NCI-H2029 treated with DMSO at 0.1 percent for 48 hours (cell line): ENCODE results near the gene TM4SF5.

Experiments
- DNase-seq: peaks from one replicate; lab custom pipeline; 2025; lab: John Stamatoyannopoulos, UW

Gene TM4SF5

DNA sequence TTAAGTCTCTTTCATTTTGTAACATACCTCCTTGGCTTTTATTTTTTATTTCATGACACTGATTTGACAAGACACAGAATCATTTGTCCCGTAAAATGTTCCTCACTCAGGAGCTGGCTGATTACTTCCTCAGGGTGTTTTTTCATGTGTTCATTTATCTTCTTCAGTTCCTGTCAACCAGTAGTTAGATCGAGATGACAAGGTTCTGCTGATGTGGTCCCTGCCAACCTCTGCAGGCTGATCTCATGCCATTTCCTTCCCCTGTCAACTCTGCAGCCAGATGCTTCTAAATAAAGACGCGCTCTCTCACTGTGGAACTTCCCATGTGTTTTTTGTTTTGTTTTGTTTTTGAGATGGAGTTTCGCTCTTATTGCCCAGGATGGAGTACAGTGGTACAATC is 23.8 kb upstream of the TM4SF5 start:
- no peak for DNase-seq

DNA sequence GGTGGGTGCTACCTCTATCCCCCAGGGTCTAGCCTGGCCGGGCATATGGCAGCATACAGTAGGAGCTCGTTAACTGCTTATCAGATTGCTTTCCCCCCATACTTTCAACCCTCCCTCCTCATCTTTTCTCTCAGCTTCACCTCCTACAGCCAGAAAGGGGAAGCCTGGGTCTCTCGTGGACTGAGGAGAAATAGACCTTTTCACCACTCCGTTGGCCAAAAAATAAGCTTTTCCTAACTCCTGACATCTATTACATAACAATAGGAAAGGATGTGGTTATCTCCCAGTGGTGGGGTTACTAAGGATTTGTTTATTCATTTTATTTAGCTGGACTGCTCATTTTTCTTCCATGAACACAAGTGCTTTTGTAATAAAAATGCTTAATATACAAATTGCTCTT is 23.0 kb upstream of the TM4SF5 start:
- no peak for DNase-seq

DNA sequence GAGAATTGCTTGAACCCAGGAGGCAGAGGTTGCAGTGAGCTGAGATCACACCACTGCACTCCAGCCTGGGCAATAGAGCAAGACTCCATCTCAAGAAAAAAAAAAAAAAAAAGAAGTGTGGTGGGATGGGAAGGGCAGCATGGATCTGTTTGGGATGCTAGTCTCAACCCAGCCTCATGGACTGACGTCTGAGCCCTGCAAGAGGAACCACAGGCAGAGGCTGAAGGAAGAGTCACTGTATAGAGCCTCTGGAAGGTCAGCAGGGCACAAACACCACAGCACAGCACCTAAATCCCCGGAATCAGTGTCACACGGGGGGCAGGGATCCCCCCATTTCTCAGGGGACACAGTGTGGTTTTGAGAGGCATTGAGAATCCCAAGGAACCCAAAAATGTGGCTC is 21.1 kb upstream of the TM4SF5 start:
- no peak for DNase-seq

DNA sequence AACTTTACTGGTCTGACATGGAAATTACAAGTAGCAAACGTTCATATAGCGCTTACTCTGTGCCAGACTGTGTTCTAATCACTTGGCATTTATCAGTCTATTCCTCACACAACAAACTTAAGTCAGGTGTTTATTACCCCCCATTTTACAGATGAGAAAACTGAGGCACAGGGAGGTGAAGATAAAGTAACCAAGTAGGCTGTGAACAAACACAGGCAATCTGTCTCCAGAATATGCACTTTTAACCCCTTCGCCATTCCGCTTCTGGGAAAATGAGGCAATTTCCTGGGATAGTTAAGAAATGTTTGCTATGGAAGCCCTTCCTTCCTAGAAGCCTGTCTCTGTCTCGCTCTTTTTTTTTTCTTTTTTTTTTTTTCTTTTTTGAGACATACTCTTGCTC is 19.8 kb upstream of the TM4SF5 start:
- DNase-seq = no peak

DNA sequence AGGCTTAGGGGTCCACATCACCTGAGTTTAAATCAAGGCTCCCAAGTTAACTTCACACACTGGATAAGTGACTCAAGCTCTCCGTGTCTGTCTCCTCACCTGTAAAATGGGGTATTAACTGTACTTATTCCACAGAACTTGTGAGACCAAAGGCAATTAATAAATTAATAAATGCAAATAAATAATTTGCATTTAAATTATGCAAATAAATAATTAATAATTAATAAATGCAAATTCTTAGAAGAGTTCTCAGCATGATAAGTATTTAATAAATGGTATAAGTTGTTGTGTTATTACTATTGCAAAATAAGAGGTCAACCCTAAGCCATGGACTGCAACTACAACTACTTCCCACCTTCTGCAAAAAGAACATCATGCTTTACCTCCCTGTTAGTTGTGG is 18.3 kb upstream of the TM4SF5 start:
- DNase-seq = no peak

DNA sequence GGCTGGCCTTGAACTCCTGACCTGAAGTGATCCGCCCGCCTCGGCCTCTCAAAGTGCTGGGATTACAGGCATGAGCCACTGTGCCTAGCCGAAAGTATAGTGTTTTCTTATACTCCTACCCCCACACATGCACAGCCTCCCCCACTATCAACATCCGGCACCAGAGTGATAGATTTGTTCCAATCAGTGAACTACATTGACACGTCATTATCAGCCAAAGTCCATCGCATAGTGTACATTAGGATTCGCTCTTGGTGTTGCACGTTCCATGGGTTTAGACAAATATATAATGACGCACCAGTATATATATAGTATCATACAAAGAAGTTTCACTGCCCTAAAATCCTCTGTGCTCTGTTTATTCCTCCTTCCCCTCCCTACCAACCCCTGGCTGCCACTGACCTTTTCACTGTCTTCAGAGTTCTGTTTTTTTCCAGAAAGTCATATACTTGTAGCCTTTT is 11.9 kb upstream of the TM4SF5 start:
- DNase-seq = no peak

DNA sequence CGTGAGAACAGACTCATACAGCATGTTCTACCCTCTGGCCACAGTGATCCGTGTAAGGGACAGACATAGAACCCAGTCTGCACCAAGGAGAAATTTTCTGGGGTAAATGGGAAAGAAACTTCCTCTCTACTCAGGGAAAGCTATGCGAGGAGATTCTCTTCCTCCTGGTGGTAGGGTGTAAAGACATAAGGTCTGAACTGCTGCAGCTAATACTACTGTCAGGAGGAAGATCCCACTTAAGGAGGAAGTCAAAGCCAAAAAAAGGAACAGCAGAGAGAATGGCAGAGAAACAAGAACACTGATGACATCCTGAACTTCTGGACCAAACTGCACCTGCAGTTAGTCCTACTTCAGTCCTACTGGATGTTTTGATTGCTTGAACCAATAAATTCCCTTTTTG is 7.1 kb upstream of the TM4SF5 start:
- no peak for DNase-seq

DNA sequence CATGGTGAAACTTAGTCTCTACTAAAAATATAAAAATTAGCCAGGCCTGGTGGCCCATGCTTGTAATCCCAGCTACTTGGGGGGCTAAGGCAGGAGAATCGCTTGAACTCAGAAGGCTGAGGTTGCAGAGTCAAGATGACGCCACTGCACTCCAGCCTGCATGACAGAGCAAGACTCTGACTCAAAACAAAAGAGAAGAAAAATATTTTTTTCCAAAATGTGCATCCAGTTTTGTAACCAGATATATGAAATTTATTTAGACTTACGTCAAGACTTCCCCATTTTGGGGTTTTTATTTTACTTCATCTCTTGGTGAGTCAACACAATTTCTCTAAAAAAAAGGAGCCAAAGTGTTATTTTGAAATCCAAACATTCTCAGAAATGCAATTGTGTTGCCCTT is 5.5 kb upstream of the TM4SF5 start:
- no peak for DNase-seq

DNA sequence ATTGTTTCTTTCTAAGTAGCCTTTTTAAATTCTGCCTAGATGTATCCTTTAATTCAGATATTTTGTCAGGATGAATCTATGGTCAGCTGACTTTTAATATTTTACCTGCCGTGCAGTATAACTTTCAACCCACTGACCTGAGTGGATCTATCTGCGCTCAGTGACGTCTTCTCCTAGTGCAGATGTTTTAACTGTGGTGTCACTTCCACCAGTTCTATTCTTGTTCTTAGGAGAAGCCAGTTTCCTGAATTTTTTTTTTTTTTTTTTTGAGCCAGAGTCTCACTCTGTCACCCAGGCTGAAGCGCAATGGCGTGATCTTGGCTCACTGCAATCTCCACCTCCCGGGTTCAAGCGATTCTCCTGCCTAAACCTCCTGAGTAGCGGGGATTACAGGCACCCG is 5.0 kb upstream of the TM4SF5 start:
- DNase-seq = no peak

DNA sequence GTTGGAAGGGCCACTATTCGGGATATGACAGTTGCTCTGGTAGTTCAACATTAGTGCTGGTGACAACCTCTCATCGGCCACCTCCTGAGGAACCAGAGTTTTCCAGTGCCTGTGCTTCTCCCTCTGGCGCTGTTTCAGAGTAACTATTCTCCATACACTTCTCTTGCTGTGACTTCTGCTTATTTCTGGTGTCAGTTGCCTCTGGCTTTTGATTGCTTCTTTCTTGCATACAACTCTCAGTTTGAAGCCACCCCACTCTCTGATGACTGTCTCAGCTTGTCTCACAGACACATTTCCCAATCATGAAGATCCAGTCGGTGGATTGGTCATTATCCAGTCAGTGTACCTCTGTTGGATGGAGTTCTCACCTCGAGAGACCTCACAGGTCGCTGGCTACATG is 3.4 kb upstream of the TM4SF5 start:
- DNase-seq = no peak

DNA sequence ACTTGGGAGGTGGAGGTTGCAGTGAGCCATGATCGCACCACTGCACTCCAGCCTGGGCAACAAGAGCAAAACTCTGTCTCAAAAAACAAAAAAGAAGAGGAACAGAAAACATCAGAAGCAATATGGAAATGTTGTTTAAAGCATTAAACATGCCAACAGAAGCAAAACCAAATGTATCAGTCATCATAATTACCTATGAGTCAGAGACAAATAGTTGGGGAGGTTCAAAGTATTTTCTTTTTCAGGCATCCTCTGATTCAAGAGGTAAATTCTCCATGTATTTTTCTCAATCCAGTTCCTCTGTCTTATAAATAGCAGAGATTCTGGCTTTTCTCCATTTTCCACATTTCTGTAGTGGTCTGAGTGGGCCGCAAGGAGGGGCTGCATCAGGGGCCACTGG is 2.1 kb upstream of the TM4SF5 start:
- no peak for DNase-seq

DNA sequence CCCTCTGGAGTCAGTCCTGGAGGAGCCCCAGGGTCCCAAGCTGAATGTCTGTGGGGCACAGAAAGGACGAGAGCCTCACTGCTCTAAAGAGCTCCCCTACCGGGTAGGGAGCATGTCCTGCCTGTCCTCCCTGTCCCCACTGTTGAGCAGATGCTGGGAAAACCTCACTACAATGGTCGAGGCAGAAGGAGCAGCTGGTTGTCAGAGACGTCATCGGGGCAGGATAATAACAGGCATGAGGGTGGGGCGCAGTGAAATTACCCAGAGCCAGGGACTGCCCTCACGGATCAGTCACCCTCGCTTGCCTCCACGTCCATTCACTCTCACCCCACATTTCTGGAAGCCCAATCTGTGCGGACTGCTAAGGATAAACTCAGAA is 538 bp downstream of the TM4SF5 start:
- no peak for DNase-seq

DNA sequence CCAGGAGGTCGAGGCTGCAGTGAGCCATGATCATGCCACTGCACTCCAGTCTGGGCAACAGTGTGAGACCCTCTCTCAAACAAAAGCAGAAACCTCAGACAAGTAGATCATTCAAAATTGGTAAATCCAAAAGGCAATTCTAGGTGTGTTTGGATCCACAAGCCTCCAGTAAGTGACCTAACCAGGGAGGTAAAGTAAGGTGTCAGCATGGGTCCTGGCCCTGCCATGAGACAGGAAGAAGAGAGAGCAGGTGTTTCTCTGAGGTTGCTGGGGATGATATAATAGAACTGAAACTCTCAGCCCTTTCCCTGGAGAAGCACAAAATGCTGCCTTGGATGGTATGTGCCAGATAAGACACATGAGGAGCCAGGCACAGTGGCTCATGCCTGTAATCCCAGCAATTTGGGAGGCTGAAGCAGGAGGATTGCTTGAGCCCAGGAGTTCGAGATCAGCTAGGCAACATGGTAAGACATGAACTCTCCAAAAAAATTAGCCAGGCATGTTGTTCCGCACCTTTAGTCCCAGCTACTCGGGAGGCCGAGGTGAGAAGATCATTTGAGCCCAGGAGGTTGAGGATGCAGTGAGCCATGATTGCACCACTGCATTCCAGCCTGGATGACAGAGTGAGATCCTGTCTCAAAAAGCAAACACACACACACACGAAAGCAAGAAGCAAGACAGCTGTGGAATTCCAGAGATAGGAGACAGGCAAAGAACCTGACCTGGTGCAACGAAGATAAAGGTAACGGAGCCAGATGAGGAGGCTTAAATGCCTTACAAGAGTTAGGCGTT is 6.5 kb downstream of the TM4SF5 start:
- no peak for DNase-seq

DNA sequence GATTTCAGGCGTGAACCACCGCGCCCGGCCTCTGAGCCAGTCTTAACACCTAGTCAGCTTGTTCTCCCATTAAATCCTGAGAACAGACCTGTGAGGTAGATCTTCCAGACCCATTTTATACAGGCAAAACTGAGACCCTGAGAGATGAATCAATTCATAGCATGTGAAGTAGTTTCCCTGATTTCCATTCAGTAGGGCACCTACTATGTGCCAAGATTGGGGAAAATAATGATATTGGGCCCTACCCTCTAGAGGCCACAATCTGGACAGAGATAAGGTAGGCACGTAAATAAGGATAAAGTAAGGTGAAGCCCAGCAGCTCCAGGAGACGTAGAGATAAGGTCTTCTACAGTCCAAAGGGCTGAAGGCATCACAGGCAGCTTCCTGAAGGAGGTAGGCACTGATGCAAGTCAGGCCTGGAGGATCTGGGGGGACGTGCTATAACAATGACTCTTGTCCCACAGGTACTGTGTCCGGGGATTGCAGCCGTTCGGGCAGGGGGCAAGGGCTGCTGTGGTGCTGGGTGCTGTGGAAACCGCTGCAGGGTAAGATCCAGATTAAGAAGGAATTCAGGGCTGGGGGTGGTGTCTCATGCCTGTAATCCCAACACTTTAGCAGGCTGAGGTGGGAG is 8.8 kb downstream of the TM4SF5 start:
- no peak for DNase-seq

DNA sequence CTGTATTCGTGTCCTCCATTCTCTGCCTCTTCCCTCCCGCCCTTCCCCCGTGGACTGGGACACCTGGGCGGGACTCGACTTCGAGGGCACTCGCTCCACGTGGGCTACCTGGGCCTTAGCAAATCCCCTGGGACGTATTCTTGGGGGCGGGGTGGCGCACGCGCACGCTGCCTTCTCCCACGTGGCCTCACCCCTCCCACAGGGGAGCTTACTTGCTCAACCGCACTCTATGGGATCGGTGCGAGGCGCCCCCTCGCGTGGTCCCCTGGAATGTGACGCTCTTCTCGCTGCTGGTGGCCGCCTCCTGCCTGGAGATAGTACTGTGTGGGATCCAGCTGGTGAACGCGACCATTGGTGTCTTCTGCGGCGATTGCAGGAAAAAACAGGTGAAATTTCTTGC is 11.0 kb downstream of the TM4SF5 start:
- no peak for DNase-seq

DNA sequence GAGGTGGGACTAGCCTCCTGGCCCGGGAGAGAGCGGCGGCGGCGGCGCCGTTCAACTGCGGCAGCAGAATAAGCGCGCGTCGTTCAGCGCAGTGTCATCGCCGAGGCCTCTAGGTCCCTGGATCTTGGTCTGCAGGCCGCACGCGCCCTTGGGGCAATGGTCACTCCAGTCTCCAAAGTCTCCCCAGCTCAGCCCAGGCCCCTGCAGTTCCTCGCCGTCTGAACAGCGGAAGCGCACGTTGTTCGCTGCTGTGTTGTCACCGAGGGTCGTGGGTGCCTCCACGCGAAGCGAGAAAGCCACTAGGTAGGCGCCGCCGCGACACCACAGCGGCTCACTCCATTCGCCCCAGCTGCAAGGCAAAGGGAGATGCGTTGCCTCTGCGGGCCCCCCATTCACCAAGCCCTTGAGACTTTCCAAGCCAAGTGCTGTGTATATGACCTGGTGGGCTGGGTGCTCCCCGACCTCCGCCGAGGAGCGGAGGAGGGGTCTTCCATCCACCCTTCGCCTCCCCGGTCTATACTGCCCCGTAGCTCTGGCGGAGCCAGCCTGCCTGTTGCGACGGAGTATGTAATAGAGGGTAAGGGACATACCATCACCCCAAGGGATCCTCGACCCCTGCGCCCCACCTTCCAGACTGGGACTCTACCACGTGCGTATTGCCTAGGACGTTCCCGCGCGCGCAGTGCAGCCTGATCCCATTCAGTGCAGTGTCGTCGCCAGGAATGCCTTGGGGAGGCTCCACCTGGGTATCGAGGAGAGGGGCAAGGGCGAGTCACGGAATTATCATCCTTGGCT is 13.8 kb downstream of the TM4SF5 start:
- no peak for DNase-seq

DNA sequence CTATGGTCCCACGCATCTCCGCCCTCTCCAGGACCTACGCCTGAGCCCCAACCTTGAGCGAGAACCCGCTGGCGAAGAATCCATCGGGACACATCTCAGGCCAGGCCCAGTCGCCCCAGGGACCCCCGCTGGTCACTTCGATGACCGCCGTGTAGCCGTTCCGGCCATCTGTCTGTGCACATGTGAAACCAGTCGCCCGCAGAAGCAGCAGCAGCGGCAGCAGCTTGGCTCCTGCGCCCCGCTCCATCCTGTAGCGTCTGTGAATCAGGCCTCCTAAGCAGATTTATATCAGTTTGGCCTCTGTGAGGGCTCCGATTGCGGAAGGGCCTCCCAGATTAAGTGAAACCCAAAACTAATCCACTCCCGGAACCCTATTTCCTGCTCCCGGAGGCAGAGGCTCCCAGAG is 14.4 kb downstream of the TM4SF5 start, which contains the start of gene VMO1:
Gene VMO1 (minus strand): TSS at position 259 of the 406 bp plus-strand sequence. CDS start 12 bp downstream, at position 247.
- no peak for DNase-seq

DNA sequence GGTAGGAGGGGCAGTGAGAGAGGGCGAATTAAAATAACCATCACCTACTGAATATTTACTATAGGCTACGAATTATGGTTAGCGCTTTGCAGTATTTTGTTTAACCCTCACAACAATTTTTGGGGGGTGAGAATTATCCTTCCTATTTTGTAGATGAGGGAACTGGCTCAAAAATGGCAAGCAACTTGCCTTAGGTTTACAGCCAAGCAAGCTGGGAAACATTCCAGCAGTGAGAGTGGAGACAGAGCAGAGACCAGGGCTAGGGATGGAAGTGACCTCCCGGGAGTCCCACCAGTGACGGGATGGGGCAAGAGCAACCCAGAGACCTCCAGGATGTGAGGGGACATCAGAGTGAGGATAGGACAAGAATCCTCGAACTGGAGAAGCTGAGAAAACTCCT is 14.8 kb downstream of the TM4SF5 start:
- DNase-seq = no peak

DNA sequence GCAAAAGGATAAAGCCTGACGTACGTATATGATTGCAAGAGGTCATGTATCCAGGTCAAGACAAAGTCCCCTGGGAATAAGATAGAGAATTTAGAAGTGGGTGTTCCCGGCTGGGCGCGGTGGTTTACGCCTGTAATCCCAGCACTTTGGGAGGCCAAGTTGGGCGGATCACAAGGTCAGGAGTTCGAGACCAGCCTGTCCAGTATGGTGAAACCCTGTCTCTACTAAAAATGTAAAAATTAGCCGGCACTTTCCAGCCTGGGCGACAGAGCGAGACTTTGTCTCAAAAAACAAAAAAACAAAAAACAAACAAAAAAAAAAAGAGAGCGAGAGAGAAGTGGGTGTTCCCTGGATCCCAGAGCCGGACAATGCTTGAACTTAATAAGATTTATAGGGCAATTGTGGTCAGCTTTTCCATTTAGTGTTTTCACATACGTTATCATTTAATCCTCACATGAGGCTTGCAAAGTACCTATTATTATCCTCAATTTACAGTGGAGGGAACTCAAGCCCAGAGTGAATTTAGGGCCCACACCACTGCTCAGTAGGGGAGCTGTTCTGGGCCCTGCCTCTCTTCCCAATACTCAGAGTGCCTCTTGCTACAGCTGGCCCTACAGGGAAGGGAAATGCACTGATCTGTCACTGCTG is 16.6 kb downstream of the TM4SF5 start:
- DNase-seq = no peak

DNA sequence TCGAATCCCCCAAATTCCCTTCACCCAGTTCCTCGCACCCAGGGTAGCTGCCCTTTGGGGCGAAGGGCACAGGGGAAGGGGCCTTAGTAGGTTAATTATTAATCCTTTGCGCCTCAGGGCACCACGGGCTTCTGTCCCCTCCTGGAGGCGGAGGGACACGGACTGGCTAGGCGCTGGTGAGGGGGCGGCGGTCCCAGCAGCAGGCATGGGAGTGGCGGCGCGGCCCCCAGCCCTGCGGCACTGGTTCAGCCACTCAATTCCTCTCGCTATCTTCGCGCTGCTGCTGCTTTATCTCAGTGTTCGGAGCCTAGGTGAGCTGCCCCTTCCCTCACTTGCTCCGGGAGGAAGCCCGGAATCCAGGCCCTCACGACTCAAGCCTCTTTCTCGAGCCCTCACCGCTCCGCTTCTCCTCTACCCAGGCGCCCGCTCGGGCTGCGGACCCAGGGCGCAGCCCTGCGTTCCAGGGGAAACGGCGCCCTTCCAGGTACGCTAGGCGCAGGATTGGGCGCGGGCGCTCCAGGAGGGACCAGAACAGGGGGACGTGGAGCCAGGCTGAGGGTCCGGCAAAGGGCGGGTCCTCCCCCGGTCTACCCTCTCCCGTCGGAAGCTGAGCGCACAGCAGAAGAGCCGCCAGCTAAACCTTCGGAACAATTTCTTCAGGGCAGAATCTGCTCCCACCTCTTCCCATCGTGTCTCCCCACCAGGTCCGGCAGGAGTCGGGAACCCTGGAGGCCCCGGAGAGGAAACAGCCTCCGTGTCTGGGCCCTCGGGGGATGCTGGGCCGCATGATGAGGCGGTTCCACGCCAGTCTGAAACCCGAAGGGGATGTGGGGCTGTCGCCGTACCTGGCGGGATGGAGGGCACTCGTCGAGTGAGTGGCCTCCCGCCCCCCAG is 17.4 kb downstream of the TM4SF5 start, which contains the start of gene GLTPD2:
Gene GLTPD2 (plus strand): TSS at position 158 of the 894 bp plus-strand sequence. CDS start 48 bp downstream, at position 206.
- DNase-seq = no peak

DNA sequence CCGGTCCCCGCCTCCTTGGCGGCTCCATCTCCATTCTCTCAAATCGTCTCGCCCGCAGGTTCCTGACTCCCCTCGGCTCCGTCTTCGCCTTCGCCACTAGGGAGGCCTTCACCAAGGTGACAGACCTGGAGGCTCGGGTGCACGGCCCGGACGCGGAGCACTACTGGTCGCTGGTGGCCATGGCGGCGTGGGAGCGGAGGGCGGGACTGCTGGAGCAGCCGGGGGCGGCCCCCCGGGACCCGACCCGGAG is 17.9 kb downstream of the TM4SF5 start:
- DNase-seq = no peak
